DMS79 (cell line): Measurements from ENCODE around the gene AAGAB.
A peak's percentile ranks its signal among the peaks of the same experiment; 100 is the strongest.

Experiments used
- DNase-seq: peaks from one replicate; lab custom pipeline; 2025; lab: John Stamatoyannopoulos, UW

AAGAB gene

DNA sequence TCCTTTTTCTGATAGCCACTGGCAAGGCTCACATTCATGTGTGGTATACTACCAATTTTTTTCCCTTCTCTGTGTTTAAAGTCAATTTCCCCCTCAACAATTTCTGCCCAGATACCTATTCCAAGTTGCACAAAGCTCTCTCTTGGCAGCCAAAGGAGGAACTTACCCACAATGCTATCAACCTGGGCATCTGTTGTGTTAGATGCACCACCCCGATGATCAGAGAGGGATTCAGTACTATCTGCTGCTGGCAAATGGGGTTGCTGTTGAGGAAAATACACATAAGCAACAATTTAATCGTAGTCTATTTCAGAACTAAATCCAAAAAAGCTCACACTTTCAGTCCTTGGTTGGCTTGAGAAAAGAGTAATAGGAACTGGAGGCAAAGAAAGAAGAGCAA is 46.1 kb downstream of the AAGAB start:
- DNase-seq = no peak

- no peak for DNase-seq
Observed at GRCh38 chr15:67207555-67208207, 46.8 kb downstream of the AAGAB start.

DNA sequence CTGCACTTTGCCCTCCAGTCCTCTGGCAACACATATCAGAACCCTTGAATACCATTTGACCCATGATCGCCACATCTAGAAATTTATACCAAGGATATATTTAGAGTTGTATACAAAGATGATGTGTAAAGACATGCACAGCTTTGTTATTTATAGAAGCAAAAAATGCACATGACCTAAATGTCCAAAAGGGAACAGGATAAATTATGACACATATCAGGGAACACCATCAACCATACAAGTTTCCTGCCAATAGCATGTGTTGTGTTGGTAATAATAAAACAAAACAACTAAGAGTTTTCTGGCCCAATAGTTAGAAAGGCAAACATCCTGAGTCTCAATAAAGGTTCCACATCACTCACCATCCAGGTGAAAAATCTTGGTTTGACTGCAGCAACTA is 51.5 kb downstream of the AAGAB start:
- no peak for DNase-seq

DNA sequence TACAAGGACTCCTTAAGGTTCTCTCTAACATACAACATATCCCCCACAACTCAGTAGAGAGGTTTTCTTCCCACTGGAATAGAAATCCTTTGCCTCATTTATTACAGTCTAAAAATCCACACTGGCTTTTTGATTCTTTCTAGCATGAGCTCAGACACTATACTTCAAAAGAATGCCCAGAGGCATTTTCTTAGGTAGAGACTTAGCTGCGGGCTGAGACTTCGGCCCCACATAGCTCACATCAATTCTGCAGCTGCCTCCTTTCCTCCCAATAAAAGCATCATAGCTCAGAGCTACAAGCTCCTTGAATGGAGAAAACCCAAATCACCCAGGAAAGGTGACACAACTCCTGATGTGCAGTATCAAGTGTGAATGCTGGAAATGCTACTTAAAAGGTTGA is 52.4 kb downstream of the AAGAB start:
- no peak for DNase-seq

- DNase-seq = no peak
Observed at GRCh38 chr15:67201136-67201535, 53.3 kb downstream of the AAGAB start.

DNA sequence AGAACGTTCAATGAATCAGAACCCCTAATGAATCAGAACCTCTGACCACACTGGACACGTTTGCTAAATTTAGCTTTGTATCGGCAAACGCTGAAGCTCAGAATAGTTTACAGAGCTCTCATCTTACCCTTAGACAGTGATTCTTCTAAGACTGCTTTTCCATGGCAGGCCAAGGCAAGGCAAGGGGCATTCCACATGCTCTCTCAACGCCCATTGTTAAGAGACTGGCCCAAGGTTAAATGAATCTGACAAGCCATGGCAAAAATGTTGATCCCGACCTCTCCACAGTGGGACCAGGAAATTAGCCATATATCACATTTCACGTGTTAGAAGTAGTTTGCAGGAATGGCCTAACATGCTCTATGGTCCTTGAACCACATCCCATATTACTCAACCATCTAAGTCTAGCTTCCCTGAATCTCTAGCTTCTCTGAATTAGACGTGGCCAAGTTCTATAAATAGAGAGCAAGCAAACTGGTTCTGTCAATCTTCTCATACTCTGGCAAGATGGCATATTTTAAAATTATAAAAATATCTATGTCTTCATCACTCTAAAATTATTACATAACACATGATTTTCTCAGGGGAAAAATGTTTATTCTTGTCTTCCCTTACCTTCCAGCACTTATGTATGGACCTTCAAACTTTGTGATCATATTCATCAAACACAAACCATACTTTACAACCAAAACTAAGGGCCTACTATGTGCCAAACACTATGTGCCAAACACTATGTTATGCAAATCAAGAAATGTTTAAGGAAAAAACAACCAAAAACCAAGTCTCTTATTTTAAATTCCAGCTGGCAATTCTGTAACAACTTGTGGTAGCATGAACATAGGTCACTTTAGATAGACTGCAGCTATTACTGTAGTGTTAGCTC is 54.3 kb downstream of the AAGAB start:
- DNase-seq = no peak

DNA sequence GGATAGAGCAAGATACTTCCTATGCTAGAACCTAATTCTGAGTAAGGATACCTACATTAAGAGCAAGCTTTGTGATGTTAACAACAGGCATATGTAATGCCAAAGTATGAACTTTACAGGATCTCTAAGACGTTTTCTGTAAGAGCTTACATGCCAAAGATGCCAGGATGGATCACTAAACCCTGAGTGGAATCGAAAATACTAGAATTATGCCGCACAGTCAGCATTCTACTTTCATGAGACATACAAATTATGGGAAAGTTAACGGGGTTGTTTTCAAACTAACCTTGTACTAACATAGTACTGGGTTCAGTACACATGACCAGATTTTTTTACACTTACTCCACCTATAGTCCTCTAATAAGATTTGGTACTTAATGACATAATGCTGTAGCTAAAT is 55.1 kb downstream of the AAGAB start:
- DNase-seq = no peak

DNA sequence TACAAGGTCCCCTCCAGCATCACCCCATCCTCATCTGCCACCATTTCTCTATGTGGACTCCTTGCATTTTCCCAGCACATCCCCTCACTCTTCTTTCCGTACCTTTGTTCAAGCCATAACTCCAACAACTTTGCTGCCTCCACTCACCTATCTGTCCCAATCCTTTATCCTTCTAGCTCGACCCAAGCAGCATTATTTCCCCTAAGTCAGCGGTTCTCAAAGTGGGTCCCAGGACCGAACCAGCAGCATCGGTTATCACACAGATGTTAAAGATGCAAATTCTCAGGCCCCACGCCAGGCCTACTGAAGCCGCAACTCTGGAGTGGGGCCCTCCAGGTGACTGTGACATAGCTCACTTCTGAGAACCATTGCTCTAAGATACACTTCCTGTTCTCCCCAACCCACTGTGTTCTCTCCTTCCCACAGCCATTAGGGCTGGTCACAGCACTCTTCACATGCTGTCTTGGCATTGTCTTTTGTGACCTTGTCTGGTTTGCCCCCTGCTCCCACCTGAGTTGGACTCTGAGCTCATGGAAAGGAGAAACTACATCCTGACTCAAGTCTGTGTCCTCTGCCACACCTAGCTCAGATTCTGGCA is 56.2 kb downstream of the AAGAB start:
- DNase-seq = no peak

GRCh38 chr15:67197364-67197695 is 57.1 kb downstream of the AAGAB start:
- no peak for DNase-seq

- no peak for DNase-seq
Observed at GRCh38 chr15:67196672-67197363, 57.6 kb downstream of the AAGAB start.

GRCh38 chr15:67196222-67196621 is 58.2 kb downstream of the AAGAB start:
- DNase-seq = no peak

GRCh38 chr15:67195305-67195704 is 59.2 kb downstream of the AAGAB start:
- no peak for DNase-seq

DNA sequence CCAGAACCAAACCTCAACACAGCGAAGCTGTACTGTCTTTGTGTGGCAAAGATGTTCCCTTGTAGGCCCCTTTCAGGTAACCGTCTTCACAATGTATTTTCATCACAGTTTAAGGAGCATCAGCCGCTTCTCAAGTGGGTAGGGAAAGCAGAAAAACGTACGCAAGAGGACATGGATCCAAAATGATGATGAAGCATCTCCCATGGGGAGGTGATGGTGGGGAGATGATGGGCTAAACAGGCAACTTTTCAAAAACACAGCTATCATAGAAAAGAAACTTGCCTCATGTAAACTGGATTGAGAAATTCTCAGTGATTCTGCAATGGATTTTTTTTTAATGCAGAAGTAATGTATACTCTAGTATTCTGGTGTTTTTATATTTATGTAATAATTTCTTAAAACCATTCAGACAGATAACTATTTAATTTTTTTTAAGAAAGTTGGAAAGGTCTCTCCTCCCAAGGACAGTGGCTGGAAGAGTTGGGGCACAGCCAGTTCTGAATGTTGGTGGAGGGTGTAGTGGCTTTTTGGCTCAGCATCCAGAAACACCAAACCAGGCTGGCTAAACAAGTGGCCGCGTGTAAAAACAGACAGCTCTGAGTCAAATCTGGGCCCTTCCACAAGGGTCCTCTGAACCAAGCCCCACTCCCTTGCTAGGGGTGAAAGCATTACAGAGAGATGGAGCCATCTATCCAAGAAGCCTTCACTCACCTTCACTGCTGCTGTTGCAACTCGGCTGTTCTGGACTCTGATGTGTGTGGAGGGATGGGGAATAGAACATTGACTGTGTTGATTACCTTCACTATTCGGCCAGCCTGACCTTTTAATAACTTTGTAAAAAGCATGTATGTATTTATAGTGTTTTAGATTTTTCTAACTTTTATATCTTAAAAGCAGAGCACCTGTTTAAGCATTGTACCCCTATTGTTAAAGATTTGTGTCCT is 60.0 kb downstream of the AAGAB start:
- no peak for DNase-seq

DNA sequence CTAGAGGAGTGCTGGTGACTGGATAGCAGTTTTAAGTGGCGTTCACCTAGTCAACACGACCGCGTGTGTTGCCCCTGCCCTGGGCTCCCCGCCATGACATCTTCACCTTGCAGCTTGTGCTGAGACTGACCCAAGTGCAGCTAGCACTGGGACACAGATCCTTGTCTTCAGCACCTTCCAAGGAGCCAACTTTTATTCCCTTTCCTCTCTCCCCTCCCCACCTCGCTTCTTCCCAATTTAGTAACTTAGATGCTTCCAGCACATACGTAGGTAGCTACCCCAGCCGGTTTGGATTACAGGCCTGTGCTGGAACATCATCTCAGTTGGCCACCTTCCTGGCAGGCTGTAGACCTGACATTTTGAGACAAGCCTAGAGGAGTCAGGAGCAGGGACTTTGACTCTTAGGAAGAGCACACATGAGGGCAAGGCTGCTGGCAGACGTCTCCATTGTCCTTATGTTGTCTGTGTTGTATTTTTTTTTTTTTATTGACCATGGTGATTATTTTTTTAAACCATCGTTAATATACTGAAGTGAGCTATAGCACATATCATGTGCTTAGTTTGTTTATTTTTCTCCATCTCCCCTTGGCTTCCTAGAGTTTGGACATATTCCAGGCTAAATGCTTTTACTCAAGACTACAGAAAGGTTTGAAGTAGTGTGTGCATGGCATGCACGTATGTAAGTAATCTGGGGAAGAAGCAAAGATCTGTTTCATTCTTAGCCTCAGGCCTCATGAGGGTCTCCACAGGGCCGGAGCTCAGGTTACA is 61.1 kb downstream of the AAGAB start:
- DNase-seq = peak; percentile 29

DNA sequence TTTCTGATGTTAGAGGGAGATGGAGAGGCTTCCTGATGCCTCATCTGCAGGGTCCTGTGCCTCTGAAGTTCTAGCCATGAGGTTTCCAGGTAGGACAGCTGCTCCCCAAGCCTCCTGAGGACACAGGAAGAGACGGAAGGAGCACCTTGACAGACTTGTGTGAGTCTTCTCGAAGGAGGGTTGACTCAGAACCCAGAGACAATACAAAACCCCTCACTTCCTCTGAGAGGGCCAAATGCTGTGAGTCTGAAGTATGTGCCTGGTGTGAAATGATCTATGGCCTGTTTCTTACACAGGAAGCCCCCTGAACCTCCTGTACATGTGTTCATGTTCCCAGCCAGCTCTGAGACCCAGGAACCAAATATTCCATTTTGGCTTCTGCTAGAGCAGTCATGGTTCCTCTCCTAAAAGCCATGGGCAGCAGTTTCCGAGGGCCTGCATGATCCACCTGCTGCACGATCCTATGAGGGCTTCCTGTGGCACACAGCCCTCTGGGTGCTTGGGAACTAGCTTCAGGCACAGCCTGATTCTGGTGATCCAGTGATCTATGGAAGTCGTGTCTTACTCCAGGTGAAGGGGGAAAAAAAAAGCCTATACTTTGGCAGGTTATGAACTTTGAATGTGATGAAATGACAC is 62.2 kb downstream of the AAGAB start:
- DNase-seq = no peak

GRCh38 chr15:67190813-67191212 is 63.6 kb downstream of the AAGAB start:
- DNase-seq = no peak

DNA sequence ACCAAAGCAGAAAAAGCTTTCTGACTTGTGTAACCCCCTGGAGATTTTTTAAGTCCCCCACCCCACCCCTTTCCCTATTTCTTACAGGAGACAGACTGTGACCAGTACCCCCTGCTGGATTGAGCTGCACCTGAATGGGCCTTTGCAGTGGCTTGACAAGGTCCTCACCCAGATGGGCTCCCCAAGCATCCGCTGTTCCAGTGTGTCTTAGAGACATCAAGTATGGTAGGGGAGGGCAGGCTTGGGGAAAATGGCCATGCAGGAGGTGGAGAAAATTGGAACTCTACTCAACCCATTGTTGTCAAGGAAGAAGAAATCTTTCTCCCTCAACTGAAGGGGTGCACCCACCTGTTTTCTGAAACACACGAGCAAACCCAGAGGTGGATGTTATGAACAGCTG is 64.1 kb downstream of the AAGAB start:
- no peak for DNase-seq

DNA sequence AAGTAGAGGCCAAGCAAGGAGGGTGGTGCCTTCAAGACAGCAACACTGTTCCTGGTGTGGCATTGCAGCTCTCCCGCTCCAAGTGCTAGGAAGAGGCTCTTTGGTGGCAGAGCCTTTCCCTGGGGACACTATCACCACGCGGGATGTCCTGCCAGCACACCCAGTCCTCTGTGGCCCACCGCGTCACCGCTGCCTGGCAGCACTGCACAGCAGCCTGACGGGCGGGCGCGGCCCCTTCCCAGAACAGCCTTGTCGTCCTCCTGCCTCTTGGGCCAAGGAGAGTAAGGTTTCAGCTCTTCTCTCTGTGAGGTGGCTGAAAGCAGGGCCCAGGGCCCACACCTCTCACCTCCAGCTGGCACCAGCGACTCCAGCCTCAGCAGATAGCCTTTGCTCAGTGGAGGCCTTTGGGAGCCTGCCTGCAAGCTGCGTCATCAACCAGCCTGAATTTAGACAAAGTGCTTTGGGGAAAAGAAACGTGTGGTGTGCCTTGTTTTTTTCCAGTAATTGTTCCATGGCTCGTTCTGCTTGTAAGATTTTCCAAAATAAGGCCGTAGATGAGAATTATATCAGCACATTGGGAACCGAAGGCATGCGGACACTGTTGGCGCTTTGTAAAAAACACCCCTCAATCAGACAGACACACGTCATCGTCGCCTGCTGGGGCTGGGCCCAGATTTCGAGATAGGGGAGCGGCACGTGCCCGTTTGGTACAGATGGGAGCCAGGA is 65.0 kb downstream of the AAGAB start:
- DNase-seq = no peak

- DNase-seq = no peak
Observed at GRCh38 chr15:67188551-67189218, 65.8 kb downstream of the AAGAB start.
